Measurements from ENCODE around the gene ARHGAP29.

DNA sequence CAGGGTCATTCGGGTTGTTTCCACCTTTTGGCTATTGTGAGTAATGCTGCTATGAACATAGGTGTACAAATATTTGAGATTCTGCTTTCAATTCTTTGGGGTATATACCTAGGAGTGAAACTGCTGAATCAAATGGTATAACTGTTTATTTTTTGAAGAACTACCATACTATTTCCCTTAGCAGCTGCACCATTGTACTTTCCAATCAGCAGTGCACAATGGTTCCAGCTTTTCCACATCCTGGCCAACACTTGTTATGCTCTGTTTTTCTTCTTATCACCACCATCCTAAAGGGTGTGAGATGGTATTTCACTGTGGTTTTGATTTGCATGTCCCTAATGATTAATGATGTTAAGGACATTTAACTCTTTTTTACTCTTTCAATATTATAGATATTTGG is 112.8 kb downstream of the ARHGAP29 start:
- TF ChIP-seq TAF1 (IDR thresholded peaks at IDR 0.05; ENCODE audit: borderline replicate concordance, insufficient read depth, low read length) = no peak
- TF ChIP-seq SIN3A (IDR thresholded peaks at IDR 0.05; ENCODE audit: borderline replicate concordance, insufficient read depth, low read length) = no peak
- TF ChIP-seq, protein P1, sequence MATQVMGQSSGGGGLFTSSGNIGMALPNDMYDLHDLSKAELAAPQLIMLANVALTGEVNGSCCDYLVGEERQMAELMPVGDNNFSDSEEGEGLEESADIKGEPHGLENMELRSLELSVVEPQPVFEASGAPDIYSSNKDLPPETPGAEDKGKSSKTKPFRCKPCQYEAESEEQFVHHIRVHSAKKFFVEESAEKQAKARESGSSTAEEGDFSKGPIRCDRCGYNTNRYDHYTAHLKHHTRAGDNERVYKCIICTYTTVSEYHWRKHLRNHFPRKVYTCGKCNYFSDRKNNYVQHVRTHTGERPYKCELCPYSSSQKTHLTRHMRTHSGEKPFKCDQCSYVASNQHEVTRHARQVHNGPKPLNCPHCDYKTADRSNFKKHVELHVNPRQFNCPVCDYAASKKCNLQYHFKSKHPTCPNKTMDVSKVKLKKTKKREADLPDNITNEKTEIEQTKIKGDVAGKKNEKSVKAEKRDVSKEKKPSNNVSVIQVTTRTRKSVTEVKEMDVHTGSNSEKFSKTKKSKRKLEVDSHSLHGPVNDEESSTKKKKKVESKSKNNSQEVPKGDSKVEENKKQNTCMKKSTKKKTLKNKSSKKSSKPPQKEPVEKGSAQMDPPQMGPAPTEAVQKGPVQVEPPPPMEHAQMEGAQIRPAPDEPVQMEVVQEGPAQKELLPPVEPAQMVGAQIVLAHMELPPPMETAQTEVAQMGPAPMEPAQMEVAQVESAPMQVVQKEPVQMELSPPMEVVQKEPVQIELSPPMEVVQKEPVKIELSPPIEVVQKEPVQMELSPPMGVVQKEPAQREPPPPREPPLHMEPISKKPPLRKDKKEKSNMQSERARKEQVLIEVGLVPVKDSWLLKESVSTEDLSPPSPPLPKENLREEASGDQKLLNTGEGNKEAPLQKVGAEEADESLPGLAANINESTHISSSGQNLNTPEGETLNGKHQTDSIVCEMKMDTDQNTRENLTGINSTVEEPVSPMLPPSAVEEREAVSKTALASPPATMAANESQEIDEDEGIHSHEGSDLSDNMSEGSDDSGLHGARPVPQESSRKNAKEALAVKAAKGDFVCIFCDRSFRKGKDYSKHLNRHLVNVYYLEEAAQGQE (IDR thresholded peaks at IDR 0.05; ENCODE audit: insufficient read depth in 1 of 2, low read depth in 2 of 2, low read length in 2 of 2) = no peak
- TF ChIP-seq POLR2AphosphoS5 (IDR thresholded peaks at IDR 0.05; ENCODE audit: low read depth, low read length) = no peak

Measured in PFSK-1 (cell line).